GM12891 (cell line): ENCODE results near the gene HMBS.

Source experiments
- DNase-seq: peaks from one replicate; pipeline ENCODE4 v3.0.0; 2011; ENCODE audit warnings: low spot score; ENCODE audit not compliant: insufficient read length
- FAIRE-seq: peaks from 2 replicates; lab custom pipeline; 2011; peaks lifted over from hg19 to GRCh38; lab: Jason Lieb, UNC
- PAX5 ChIP-seq: IDR thresholded peaks from 2 replicates; pipeline ENCODE4 v1.6.1; 2011; ENCODE audit warnings: low read length, moderate library complexity, mild to moderate bottlenecking; ENCODE audit not compliant: insufficient read depth, severe bottlenecking
- POLR2A ChIP-seq: IDR thresholded peaks from 2 replicates; pipeline ENCODE4 v1.6.1; 2011; ENCODE audit warnings: low read depth, low read length, control low read depth
- POLR2AphosphoS5 ChIP-seq: IDR thresholded peaks from 2 replicates; pipeline ENCODE4 v1.6.1; 2011; ENCODE audit warnings: low read depth, low read length, control low read depth
- POU2F2 ChIP-seq: IDR thresholded peaks from 2 replicates; pipeline ENCODE4 v1.6.1; 2011; ENCODE audit warnings: low read depth, mild to moderate bottlenecking, control low read depth, low read length, moderate library complexity
- SPI1 ChIP-seq: IDR thresholded peaks from 2 replicates; pipeline ENCODE4 v1.6.1; 2011; ENCODE audit warnings: low read depth, low read length, control low read depth
- TAF1 ChIP-seq: IDR thresholded peaks from 2 replicates; pipeline ENCODE4 v1.6.1; 2011; ENCODE audit warnings: low read depth, low read length, control low read depth

HMBS gene

GRCh38 chr11:119108146-119108856 lies 23.6 kb downstream of the HMBS start:
- DNase-seq, result peak; percentile 37
- TF ChIP-seq PAX5 (no peak), SPI1 (peak; percentile 53)
- peak; percentile 85 for FAIRE-seq

GRCh38 chr11:119108857-119109221 lies 24.2 kb downstream of the HMBS start:
- TF ChIP-seq POLR2AphosphoS5 (no peak), PAX5 (no peak), TAF1 (no peak), POLR2A (no peak), POU2F2 (no peak), SPI1 (no peak)
- no peak for FAIRE-seq
- no peak for DNase-seq

- DNase-seq (no peak), FAIRE-seq (no peak)
- TF ChIP-seq POLR2A (no peak), TAF1 (no peak), POLR2AphosphoS5 (no peak), PAX5 (no peak), SPI1 (no peak), POU2F2 (no peak)
Measured at GRCh38 chr11:119109843-119110242, 25.2 kb downstream of the HMBS start.

GRCh38 chr11:119110439-119110838 lies 25.8 kb downstream of the HMBS start:
- no peak for DNase-seq
- FAIRE-seq, result no peak
- TF ChIP-seq POLR2AphosphoS5 (no peak), PAX5 (no peak), SPI1 (no peak), TAF1 (no peak), POU2F2 (no peak), POLR2A (no peak)

- no peak for DNase-seq
- TF ChIP-seq PAX5 (no peak), POLR2AphosphoS5 (no peak), SPI1 (no peak), POLR2A (no peak), POU2F2 (no peak), TAF1 (no peak)
- no peak for FAIRE-seq
Measured at GRCh38 chr11:119111361-119111925, 26.8 kb downstream of the HMBS start.

GRCh38 chr11:119112314-119113020 lies 27.8 kb downstream of the HMBS start:
- FAIRE-seq (no peak), DNase-seq (no peak)
- no peak for TF ChIP-seq TAF1
- TF ChIP-seq POLR2A, result no peak
- no peak for TF ChIP-seq POU2F2
- no peak for TF ChIP-seq POLR2AphosphoS5
- TF ChIP-seq PAX5, result no peak
- TF ChIP-seq SPI1, result no peak

GRCh38 chr11:119113716-119114115 lies 29.0 kb downstream of the HMBS start:
- DNase-seq (no peak), FAIRE-seq (no peak)
- no peak for TF ChIP-seq POLR2AphosphoS5

GRCh38 chr11:119114351-119114750 lies 29.7 kb downstream of the HMBS start:
- FAIRE-seq (no peak), DNase-seq (no peak)
- TF ChIP-seq PAX5 (no peak), POU2F2 (no peak), POLR2A (no peak), TAF1 (no peak), SPI1 (no peak), POLR2AphosphoS5 (no peak)

- no peak for DNase-seq
- TF ChIP-seq POU2F2 (no peak), POLR2AphosphoS5 (no peak), PAX5 (no peak), POLR2A (no peak), TAF1 (no peak), SPI1 (no peak)
- no peak for FAIRE-seq
Measured at GRCh38 chr11:119115484-119116234, 31.0 kb downstream of the HMBS start.
